Glomerular visceral epithelial cell (primary cell): ENCODE measurements around the gene PROZ.
A peak's percentile ranks its signal among the peaks of the same experiment; 100 is the strongest.

Experiments
- DNase-seq: peaks from one replicate; pipeline ENCODE4 v3.0.0-alpha.2; 2016; ENCODE audit errors: extremely low spot score

The PROZ gene

GRCh38 chr13:113141601-113141970 lies 16.9 kb upstream of the PROZ start:
- no peak for DNase-seq

GRCh38 chr13:113142876-113143275 lies 15.6 kb upstream of the PROZ start:
- DNase-seq: no peak

GRCh38 chr13:113143466-113144254 lies 14.8 kb upstream of the PROZ start:
- DNase-seq: no peak

GRCh38 chr13:113144255-113144629 lies 14.2 kb upstream of the PROZ start:
- DNase-seq: no peak

- DNase-seq: no peak
Observed at GRCh38 chr13:113145496-113145895, 13.0 kb upstream of the PROZ start.

GRCh38 chr13:113145911-113146598 lies 12.4 kb upstream of the PROZ start:
- DNase-seq: no peak

- DNase-seq: no peak
Observed at GRCh38 chr13:113146750-113147149, 11.7 kb upstream of the PROZ start.

GRCh38 chr13:113147206-113147605 lies 11.2 kb upstream of the PROZ start:
- DNase-seq: no peak

- DNase-seq: no peak
Observed at GRCh38 chr13:113148407-113148806, 10.0 kb upstream of the PROZ start.

- DNase-seq: no peak
Observed at GRCh38 chr13:113148940-113149503, 9.4 kb upstream of the PROZ start.

- DNase-seq: no peak
Observed at GRCh38 chr13:113149711-113150549, 8.5 kb upstream of the PROZ start.

- no peak for DNase-seq
Observed at GRCh38 chr13:113150550-113151365, 7.7 kb upstream of the PROZ start.

GRCh38 chr13:113151745-113152690 lies 6.4 kb upstream of the PROZ start:
- DNase-seq: no peak

GRCh38 chr13:113152691-113152983 lies 5.8 kb upstream of the PROZ start:
- DNase-seq: no peak

- no peak for DNase-seq
Observed at GRCh38 chr13:113152984-113153809, 5.3 kb upstream of the PROZ start.

- DNase-seq: peak; percentile 74
Observed at GRCh38 chr13:113153810-113154748, 4.4 kb upstream of the PROZ start.

- DNase-seq: no peak
Observed at GRCh38 chr13:113155201-113155600, 3.2 kb upstream of the PROZ start.

- DNase-seq: no peak
Observed at GRCh38 chr13:113155982-113156655, 2.3 kb upstream of the PROZ start.
